ENCODE results near the gene MYRIP.

GRCh38 chr3:40248591-40248990 lies 439.2 kb downstream of the MYRIP start:
- TF ChIP-seq CTCF (IDR thresholded peaks at IDR 0.05), result no peak
- TF ChIP-seq POLR2A (IDR thresholded peaks at IDR 0.05), result no peak

Data from thyroid gland (tissue), 4 donors.